SIG-M5 (cell line): ENCODE results near the gene CSRP1.
A peak's percentile ranks its signal among the peaks of the same experiment; 100 is the strongest.
"Not testable (repeated sequence)": the region's sequence is repeated elsewhere in the genome, so short reads cannot be mapped to it uniquely, and the experiment has no call there.

Experiments used
- DNase-seq: peaks from one replicate; lab custom pipeline; 2025; lab: John Stamatoyannopoulos, UW

CSRP1 gene

DNA sequence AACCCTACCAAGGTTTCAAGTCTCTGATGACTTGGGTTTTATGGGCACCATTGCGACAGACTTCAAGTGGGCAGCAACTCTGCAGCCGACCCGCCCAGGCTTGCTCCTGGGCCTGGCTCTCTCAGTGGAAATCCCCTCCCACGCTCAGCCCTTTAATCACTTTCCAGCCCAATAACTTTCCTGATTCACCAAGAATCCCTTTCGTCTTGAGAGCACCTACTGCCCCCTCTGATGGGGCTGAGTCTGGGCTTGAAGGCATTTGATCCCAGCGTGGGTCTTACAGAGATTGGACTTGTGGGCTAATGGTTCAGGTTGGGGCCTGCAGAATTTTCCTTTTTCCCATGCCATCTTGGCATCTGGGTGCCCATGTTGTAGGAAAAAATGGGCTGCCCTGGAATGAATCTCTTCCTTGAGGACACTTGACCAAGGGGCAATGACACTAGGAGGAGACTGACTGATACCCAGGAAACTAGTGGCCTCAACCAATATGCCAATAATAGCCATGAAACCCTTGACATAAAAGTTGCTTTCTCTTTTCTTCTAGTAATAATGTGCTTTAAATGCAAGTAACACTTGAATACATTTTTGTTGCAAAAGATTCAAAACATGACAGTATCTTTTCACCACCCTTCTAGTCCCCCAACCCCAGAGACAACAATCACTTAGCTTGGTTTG lies 30.1 kb downstream of the CSRP1 start:
- DNase-seq = no peak

DNA sequence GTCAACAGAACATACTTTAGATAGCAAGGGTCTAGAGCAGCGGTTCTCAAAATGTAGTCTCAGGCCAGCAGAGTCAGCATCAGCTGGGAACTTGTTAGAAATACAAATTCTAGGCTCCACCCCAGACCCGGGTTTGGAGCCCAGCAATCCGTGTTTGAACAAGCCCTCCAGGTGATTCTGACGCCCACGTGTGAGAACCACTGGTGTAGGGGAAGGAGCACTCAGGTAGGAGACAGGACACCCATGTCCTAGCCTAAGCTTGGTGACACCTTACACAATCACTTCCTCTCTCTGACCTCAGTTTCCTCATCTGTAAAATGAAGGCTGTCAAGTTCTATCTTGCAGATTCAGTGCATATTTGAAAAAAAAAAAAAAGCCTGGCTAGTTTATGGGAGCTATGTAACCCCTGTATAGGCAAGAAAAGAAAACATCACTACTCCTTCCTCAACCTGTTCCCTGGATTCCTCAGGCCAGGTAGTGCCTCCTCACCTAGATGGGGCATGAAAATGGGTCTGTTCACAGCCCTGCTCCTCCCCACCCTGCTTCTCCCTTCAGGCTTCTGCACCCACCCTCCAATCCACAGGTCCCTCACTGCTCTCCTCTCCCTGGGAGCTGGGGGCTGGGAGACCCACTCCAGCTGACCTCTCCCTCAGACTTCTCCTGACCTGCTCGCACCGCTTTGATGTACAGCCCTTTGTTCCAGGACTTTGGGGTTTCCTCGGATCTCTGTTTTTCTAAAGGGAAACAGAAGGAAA lies 30.8 kb downstream of the CSRP1 start:
- DNase-seq = no peak

DNA sequence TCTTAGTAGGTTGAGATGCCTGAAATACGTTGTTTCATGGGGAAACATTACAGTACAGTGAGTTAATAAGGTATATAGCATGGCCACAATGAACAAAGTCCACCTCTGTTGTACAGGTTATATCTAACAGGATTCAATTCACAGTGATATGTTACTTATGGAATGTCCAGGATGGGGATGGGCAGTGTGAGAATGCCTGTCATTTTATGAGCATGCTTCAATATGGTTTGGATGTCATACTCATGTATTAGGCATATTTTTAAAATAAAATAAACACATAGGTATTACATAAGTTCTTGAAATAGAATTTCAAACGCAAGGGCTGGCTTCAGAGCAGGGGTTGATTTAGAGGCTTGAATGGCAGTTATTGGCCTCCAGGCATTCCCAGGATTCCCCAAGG lies 31.8 kb downstream of the CSRP1 start:
- no peak for DNase-seq

DNA sequence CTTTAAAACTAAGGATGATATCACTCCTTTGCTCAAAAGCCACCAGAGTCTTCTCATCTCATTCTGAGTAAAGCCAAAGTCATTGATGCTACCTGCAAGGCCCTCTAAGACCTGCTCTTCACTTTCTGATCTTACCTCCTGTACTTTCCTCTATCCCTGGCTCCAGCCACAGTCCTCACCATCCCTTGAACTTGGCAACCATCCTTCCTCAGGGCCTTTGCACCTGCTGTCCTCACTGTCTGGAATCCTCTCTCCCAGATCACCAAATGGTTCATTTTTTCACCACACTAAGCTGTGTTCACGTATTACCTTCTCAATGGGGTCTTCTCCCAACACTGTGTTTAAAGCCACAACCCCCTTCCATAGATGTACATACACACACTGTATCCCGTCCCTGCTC lies 33.6 kb downstream of the CSRP1 start:
- DNase-seq = no peak

DNA sequence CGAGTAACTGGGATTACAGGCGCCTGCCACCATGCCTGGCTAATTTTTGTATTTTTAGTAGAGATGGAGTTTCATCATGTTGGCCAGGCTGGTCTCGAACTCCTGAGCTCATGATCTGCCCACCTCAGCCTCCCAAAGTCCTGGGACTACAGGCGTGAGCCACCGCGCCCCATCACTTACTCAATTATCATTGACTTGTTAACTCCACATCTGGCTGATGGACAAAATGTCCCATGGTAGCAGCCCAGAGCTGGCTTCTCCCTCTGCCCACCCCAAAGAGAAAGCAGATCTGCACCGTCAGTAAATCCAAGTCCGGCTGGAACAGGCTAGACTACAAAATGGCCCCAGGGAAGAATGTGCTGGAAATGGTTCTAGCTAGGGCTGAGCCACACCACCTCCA lies 34.6 kb downstream of the CSRP1 start:
- not testable (repeated sequence) for DNase-seq

DNA sequence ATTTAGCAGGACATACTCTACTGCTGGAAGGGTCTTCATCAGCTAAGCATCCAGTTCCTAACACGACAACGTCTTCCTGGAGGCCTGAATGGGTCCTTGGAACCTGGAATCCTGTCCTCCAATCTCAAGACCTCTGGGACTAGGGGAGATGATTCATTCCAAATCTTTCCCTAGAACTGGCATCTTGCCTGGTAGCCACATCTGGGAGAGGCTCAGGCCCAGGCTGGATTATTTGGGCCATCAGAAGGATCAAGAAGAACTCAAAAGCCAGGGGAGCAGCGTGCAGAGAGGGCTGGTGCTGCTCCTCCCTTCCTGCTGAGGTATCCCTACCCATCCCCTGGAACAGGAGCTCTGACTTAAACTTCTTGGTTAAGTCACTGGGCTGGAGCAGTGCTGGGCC lies 35.2 kb downstream of the CSRP1 start:
- no peak for DNase-seq

DNA sequence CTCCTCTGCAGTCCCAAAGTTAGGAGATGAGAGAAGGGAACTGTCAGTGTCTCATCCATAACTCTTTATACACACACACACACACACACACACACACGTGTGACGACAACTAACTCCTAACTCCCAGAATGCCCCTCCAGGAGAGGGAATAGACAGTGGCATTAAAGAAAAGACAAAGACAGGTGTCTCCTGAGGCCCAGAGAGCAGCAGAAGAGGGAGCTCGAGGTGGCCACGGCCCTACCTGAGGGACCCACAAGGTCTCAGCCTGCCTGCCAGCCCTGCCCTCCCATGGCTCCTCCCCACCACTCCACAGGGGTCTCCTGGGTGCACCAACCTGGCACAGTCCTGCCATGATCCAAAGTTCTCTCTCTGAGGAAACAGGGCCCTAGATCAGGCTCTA lies 36.3 kb downstream of the CSRP1 start:
- no peak for DNase-seq

DNA sequence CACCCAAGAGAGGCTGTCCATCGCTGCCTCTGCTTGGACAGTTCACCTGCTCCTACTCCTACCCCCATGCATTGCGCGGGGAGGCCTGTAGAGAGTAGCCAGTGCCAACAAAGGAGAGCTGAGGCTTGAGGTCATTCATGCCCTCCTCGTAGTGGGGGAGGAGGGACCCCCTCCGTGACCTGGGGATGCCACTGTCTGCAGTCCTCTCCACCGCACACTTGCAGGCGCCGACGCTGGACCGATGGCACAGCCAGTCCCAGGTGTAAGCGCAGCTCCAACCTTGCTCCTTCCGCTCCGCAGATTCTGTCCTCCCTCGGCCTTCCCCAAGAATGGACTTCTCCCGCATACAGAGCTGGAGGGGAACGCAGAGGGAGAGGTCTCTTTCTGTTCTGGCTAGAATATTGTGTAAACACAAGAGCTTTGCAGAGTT lies 37.3 kb downstream of the CSRP1 start:
- no peak for DNase-seq

DNA sequence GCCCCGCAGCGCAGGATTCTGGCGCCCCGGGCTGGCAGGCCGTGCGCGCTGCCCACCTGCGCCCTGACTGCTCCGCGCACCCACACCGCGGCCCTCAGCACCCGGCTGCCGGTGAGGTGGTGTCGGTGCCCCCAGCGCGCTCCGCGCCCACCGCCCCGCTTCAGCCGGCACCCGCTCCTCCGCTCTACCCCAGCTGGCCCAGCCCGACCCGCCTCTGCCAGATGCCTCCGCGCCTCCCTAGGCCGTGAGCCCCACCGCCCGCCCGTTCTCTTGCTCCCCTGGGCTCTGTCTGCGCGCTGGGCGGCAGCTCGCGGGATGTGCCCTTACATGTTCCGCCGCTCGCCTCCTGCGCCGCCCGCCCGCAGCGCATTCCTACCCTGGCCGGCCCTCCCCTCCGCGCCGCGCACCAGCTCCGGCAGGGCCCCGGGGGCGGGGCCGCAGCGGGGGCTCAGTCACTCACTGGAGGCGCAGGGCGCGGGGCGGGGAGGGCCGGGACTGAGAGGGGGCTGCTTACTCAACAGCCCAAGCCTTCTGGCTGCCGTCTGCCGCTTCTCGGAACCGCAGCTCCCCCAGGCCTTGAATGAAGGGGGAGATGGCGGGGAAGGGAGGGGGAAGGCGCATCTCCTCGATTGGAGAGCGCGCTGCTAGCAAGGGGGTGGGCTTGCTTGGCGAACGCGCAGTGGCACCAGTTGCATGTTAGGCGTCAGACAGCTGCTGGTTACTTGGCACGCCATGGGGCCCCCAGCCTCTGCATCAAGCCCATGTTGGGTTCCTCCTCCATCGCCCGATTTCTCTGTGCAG lies 37.9 kb downstream of the CSRP1 start, which contains the start of gene PHLDA3:
Gene PHLDA3, minus strand, starts transcription at position 345 of the 801 bp plus-strand sequence. CDS start 402 bp downstream, outside the sequence.
- peak; percentile 67 for DNase-seq

DNA sequence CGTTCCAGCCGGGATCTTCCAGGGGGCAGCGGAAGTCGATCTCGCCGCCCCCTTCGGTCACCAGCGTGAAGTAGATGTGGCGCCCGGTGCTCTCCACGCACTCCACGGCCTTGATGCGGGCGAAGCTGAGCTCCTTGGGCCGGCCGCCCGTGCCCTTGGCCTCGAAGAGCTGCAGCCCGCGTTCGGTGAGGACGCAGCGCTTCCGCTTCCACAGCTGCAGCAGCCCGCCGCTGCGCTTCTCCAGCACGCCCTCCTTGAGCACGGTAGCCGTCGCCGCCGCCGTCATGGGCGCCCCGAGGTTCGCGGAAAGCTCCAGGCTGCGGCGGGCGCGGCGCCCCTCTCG lies 38.5 kb downstream of the CSRP1 start:
- DNase-seq = no peak

DNA sequence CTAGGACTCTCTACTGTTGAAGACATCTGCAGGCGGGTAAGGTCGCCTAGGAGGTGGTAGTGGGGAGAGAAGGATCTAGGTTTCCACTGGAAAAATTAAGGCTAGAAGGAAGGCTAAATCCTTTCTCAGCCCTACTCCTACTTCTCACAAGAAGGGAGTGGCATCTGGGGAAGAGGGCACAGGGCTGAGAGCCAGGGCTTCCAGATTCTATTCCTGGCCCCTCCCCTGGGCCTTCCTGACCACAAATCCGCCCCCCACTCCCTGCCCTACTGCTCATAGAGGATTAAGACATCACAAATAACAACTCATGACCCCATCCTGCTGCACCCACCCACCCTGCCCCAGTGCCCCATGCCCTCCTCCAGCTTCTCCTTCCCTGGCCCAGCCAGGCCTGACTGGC lies 40.4 kb downstream of the CSRP1 start:
- no peak for DNase-seq

DNA sequence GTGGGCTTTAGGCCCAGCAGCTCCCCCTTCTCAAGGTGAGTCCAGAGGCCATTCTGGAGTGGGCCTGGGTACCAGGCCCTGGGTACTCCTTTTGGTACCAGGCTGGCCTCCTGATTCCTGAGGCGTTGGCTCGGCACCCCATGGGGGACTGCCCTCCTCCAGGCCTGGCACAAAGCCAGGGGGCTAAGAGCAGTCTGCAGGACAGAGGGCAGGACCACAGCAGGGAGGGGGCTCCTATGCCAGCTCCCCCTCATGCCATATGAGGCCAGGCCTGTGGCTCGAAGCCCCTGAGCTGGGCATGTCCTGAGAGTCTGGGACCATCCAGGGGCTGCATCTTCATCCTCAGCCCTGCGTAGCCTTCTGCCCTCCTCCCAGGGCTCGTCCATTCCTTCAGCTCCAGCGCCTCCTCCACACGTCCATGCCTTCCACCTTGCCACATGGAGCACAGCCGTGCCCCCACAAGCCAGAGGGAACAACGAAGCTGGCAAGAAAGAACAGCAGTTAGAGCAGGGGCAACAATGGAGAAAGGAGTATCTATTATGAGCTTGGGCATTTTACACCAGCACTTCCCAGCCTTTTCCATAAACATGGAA lies 41.1 kb downstream of the CSRP1 start:
- DNase-seq = no peak

DNA sequence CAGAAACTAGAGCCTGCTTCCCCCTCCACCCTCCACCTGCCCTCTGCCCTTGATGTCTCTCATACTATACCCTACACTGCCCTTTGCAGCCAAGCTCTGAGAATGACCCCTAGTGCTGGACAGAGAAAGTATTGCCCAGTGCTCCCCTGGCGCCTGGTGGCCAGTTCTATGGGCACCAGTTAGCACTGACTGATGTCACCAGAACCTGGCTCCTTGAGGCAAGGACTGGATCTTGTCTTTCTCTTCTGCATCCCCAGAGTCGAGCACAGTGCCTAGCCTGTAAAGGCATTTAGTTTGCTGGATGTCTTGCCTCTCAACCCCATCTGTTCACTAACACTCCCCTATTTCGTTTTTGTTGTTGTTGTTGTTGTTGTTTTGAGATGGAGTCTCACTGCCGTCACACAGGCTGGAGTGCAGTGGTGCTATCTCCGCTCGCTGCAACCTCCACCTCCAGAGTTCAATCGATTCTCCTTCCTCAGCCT lies 43.8 kb downstream of the CSRP1 start:
- no peak for DNase-seq

DNA sequence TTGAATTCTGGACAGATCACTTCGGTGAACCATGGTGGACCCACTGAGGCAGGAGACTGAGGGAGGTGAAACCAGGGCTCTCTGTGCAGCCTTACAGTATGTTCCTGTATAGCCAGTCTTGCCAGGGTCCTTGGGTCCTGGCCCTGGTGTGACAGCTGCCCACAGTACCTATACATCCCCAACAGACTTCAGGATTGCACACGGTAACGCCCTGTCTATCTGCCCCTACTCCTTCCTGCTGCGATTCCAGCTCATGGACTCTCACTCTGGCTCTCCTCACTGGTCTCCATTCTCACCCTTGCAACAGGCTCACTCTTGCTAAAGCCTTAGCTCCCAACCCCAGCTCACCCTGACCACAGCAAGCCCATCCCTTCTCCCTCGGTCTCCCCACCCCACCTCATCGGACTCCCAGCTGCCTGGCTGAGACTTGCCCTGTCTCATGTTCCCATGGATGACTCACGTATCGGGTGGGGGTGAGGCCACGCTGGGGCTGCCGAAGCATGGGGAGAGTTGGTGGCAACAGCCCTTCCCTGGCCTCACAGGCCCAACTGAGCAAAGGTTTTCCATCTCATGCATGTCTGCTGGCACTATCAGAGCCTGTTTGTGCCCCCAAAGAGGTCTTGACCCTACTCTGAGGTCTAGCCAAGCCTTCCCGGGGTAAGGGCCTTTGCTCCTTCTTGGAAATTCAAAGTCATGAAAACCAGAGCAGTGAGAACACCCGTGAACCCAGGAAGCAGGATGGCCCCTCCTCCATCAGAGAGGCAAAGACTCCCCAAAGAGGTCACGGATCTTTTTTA lies 45.1 kb downstream of the CSRP1 start:
- DNase-seq = no peak

DNA sequence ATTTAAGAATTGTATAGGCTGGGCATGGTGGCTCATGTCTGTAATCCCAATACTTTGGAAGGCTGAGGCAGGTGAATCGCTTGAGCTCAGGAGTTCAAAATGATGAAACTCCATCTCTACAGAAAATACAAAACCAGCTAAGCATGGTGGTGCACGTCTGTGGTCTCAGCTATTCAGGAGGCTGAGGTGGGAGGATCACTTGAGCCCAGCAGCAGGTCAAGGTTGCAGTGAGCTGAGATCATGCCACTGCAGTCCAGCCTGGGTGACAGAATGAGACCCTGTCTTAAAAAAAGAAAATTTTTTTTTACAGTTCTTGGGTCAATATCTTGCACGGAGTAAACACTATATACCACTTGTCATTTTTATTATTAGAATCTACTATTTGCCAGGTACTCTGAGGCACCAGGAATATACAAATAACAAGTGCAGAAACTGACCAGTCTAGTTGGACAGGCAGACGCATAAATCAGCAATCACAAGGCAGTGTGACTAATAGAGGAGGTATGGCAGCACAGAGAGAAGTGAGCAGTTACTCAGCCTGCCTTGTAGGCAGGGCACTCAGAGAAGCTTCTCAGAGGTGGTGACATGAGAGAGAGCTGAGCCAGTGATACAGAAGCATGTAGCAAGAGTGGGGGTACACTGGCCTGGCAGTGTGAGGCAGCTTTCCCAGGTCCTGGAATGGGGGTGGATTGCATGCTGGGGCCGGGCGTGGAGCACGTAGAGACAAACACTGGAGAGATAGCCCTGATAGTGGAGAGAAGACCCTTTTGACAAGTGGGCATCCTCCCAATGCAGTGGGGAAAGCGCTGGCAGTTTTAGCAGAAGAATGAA lies 45.9 kb downstream of the CSRP1 start:
- no peak for DNase-seq

DNA sequence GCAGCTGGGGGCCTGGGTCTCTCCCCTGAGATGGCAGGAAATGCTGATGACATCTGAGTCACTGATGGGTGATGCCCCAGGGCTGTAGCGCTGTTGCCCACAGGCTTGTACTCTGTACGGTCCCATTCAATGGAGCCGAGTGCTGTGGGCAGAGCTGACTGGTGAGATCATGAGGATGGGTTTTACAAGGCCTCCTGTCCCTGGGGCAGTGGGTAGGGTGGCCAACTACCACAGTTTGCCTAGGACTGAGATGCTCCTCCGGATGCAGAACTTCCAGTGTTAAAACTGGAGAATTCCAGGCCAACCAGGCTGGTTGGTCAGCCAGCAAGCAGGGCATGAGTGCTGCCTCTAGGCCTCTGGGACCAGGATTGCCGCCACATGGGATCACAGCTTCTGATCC lies 47.1 kb downstream of the CSRP1 start:
- DNase-seq = no peak

DNA sequence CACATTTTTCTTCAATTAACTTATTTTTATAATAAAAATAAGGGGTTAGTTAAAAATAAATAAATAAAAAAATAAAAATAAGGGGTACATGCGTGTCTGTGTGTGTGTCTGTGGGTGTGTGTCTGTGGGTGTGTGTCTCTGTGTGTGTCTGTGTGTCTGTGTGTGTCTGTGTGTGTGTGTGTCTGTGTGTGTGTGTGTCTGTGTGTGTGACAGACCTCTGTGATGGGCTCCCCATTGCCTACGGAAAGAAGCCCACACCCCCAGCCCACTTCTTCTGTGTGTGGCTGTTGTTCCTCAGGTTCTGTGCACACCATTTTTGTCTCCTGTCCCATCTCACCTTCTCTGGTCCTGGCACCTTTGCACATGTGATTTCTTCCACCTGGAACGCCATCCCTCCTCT lies 47.9 kb downstream of the CSRP1 start:
- no peak for DNase-seq

DNA sequence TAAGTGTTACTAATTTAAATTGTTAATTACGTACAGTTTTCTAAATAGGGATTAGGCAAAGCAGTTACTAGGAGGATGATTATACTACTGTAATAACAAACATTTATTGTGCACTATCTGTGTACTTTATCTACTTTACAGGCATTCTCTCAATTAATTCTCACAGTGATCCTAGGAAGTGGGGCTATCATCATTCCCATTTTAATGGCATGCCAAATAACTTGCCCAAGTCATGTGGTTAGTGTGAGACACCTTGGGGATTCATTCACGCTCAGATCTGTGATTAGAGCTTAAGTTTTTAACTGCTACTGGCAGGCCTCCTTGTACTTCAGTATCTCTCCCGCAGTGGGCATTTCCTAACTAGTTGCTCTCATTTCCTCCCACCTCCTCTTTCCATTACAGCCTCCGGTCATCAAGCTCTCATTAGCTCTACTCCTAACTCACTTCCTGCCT lies 49.4 kb downstream of the CSRP1 start:
- DNase-seq = no peak

DNA sequence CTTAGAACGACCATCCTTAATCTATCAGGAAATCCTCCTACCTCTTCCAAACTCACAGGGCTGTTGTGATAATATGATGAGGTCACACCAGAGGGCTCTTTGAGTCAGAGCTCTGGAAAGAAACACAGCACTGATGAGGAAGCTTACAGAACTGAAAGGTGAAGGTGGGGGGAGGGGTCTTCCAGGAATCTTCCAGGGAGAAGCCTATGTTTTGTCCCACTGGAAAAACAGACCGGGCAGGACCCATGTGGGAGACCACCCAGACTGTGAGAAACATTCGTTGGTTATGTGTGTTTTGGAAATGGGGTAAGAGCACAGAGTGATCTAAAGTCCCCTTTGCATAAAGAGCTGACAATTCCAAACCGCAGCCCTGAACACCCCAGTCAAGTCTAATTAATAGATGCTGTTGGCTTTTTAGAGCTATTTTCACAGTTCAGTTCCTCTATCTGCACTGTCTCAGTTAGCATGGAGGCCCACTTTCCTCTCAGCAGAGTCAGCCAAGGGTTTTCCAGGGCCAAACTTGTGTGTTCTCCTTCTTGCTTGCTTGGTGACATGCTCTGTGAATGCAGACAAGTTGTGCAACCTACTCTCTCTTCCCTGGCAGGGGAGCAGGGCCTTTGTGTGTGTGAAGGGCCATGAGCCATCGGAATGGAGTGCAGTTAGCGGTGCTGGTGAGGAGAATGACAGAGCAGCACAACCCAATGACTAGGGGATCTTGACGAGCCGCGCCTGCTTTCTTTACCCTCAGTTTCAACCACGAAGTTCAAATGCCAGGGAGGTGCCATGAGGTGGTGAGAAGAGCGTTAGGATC lies 50.2 kb downstream of the CSRP1 start:
- peak; percentile 92 for DNase-seq

DNA sequence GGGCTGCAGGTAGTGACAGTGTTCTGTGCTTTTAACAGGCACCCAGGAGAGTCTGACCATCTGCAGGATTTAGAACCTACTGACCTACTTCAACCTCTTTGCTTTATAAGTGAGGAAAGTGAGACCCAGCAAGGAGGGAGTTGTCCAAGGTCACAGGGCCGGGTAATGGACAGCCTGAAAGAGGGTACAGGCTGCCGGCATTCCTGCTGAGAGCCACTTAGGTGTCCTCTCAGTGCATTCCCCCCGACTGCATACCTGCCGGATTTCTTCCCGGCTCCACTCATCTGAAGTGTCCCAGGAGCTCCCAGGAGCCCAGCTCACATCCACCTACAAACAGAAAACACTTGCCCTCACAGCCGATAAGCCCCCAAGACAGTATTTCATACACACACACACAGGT lies 51.8 kb downstream of the CSRP1 start:
- DNase-seq = no peak
